Stimulated activated CD8-positive, alpha-beta memory T cell treated with anti-CD3 and anti-CD28 coated beads, Interleukin-7, amount 100 ng/mL, for 24 hours (primary cell): ENCODE data around the gene PRM3.

Experiments
- DNase-seq: peaks from one replicate; pipeline ENCODE4 v3.0.0-alpha.2; 2020; ENCODE audit warnings: low read depth

PRM3 gene, protein sequence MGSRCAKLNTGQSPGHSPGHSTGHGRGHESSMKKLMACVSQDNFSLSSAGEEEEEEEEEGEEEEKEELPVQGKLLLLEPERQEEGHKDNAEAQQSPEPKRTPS

DNA sequence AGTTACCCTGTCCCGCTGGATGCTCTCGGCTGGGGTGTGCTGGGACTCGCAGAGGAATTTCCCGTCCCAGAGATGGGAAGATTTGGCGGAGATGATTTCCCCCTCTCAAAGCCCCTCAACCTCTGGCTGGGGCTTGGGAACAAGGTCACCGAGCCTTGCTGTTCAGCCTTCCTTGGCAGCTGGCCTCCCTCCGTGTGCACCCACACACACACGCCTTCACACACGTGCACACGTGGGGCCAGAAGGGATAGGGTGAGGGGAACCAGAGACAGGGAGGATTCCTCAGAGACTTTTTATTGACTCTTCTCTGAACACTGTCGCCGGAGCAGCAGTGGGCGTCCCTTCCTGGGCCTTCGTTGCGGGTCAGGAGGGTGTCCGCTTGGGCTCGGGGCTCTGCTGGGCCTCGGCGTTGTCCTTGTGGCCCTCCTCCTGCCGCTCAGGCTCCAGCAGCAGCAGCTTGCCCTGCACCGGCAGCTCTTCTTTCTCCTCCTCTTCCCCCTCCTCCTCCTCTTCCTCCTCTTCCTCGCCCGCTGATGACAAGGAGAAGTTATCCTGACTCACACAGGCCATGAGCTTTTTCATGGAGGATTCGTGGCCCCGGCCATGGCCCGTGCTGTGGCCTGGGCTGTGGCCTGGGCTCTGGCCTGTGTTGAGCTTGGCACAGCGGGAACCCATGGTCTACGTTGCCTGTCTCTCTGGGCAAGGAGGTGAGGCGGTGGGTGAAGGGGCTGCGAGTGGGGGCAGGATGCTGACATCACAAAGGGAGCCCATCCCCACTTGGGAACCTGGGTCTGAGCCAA lies at the start of gene PRM3:
PRM3 (minus strand) TSS at position 709 of the 800 bp plus-strand sequence; CDS start at position 675, 34 bp downstream.
- no peak for DNase-seq

DNA sequence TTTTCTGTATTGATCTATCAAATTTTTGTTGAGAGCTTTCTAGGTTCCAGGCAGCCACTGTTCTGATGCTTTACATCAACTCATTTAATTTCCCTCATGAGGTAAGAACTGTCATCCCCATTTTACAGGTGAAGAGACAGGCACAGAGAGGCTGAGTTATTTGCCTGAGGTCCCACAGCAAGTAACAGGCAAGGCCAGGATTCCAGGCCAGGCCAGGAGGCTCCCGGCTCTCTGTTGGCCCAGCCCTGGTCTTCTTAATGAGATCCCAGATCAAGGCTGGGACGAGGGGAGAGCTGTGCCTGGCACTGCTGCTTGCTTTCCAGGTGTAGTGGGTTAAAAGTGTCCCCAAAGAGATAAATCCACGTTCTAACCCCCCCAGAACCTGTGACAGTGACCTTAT lies 49.4 kb upstream of the PRM3 start:
- DNase-seq, result no peak

DNA sequence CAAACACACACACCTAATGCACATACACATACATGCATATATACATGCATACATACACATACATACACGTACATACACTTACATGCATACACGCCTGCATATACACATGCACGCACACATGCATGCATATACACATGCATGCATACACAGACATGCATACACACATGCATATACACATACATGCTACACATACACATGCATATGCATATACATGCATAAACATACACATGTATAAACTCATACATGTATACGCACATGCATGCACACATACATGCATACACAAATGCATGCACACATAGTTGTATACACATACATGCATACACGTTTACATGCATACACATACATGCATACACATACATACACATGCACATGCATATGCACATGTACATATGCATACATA lies 48.2 kb upstream of the PRM3 start:
- no peak for DNase-seq

DNA sequence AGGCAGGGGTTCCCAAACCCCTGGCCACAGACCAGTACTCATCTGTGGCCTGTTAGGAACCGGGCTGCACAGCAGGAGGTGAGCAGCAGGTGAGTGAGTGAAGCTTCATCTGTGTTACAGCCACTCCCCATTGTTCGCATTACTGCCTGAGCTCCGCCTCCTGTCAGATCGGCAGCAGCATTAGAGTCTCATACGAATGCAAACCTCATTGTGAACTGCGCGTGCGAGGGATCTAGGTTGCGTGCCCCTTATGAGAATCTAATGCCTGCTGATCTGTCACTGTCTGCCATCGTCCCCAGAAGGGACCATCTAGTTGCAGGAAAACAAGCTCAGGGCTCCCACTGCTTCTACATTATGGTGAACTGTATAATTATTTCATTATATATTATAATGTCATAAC lies 46.7 kb upstream of the PRM3 start:
- no peak for DNase-seq

DNA sequence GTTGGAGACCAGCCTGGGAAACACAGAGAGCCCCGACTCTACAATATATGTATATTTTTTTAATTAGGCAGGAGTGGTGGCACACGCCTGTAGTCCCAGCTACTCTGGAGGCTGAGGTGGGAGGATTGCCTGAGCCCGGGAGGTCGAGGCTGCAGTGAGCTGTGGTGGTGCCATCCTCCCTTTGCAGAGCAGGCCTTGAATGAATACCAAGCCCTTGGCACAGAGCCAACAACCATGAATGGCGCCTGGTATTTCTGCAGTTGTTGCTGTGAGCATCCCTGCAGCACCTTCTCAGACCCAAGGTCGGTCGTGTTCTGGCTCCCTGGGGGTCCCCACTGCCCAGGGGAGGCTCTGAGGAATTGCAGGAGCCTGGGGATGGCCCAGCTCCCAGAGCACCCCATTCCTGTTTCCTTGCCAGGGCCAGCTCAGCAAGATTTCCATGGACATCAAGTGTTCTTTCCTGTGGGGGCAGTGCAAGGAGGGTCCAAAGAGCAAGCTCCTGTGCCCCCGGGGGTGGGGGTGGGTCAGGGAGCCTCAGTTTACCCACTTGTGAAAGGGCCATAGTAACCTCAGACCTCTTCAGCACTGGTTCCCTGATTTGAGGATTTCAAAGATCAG lies 46.2 kb upstream of the PRM3 start:
- DNase-seq, result no peak

DNA sequence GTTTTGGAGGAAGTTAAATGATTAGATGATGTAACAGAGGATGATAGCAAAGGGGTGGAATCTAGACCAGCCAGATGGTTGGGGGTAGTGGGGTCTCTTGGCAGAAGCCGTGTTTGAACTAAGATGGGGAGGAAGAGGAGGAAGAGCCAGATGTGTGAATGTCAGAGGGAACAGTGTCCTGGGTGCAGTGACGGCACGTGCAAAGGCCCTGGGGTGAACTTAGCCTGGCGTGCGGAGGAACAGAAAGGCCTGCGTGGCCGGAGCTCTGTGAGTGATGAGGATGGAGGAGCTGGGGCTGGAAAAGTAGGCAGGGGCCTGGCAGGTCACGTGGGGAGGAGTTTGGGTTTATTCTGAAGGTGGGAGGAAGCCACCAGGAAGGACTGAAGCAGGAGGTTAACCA lies 45.4 kb upstream of the PRM3 start:
- DNase-seq, result no peak

DNA sequence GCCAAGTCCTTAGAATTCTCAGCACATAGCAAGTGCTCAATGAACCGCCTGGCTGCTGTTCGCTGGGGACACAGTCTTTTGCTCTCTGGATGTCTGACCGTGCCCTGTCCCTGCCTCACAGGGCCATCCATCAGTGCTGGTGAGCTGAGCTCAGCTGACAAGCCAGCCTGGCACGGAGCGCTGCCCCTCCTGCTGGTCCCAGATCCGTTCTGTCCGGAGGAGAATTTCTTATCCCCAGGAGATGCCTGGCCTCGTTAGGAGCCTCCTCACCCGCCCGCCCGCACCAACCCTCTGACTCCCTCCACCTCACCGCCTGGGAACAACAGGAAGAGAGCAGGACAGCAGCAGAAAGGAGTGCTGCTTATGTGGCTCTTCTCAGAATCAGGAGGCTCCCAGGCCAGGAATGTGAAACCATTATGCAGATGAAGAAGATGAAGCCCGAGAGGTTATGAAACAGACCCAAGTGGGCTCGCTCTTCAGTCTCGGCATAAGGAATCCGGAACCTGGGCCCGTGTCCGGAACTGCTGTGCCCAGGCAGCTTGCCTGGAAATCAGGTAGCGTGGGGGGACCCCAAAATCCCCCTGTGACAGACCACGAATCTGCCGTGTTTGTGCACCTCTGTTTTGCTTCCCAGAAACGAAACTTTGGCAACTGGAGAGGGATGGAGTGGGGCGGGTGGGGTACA lies 43.0 kb upstream of the PRM3 start:
- DNase-seq, result no peak

DNA sequence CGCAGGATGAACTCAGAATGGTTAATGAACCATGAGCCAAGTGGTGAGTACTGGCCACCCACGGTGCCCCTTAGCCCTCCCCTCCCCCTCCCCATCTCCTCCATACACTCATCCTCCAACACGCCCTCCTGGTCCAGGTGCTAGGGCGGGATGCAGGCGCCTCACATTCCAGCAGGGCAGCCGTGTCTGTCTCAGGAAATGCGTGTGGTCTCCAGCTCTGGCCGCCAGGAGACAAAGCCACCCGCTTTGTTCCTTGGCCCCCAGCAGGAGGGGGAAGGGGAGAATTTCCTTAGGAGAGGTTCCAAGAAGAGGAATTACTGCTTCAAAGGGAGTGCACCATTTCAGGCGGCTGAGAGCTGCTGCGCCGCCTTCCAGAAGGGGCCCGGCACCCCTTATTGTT lies 42.1 kb upstream of the PRM3 start:
- no peak for DNase-seq

DNA sequence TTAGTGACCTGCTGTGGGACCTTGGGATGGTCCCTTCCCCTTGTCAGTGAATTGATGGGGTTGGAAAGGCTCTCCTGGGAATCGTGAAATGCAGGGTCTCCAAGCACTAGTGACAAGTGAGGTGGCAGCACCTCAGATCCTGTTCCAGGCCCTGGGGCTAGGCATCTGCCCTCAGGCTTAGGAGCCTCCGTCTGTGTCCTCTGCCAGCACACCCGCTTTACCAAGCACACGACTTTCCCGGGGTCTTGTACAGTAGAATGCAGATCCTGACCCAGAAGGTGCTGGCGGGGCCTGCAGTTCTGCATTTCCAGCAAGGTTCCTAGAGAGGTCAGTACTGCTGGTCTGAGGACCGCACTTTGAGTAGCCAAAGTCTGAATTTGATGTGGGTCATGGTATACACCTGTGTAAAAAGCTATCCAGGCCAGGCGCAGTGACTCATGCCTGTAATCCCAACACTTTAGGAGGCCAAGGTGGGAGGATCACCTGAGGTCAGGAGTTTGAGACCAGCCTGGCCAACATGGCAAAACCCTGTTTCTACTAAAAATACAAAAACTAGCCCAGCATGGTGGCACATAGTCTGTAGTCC lies 41.0 kb upstream of the PRM3 start:
- no peak for DNase-seq

DNA sequence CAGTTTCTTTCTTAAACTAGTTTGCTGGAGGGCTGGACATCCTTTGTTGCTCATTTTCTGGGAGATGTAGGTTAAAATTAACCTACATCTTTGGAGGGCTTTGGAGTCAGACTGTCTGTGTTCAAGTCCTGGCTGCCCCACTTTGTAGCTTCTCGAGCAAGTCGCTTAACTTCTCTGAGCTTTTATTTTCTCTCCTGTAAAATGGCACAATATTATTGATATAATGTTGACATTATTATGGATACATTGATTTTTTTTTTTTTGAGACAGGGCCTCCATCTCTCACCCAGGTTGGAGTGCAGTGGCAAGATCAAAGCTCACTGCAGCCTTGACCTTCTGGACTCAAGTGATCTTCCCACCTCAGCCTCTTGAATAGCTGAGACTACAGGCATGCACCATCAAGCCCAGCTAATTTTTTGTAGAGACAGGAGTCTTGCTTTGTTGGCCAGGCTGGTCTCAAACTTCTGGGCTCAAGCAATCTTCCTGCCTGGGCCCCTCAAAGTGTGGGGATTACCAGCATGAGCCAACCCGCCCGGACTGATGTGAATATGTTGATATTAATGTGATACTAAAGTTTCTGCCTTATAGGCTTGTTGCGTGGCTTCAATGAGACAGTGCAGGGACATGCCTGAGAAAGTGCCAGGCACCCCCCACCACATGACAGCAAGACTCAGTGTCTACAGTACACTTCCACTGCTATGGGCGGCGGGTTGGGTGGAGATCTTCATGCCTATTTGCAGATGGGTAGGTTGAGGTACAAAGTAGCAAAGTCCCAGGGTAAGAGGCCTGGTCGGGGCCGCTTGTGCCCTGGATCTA lies 40.3 kb upstream of the PRM3 start:
- no peak for DNase-seq

DNA sequence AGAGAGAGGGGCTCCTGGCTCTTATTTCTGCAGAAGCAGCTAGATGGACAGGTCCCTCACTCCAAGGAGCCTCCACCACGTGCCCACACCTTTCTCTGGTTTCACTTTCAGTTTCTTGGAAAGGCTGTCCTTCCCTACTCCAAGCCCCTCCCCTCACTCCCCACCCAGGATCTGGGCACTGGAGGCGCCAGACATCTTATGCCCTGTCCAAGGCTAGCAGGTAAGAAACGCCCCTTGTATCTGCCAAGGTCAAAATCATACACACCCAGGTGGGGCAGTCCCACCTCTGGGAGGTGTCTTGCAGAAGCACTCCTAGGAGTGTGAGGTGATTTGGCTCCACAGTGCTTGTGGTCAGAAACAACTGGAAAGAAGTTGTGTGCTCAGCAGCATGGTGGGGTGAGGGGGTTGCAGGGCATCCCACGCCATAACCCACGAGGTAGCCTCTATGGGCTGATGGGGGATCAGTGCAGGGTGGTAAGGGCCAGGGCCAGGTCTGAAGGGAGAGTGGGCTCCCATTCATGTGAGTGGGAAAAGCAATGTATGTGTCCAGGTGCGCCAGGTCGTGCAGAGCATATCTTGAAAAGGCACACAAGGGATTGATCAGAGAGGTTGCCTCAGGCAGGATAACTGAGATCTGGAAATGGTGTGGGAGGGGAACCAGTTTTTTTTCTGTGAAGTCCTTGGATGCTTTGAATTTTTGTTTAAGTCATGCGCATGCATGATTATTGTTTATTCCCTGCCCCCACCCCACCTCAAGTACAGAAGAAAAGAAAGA lies 39.5 kb upstream of the PRM3 start:
- DNase-seq, result no peak

DNA sequence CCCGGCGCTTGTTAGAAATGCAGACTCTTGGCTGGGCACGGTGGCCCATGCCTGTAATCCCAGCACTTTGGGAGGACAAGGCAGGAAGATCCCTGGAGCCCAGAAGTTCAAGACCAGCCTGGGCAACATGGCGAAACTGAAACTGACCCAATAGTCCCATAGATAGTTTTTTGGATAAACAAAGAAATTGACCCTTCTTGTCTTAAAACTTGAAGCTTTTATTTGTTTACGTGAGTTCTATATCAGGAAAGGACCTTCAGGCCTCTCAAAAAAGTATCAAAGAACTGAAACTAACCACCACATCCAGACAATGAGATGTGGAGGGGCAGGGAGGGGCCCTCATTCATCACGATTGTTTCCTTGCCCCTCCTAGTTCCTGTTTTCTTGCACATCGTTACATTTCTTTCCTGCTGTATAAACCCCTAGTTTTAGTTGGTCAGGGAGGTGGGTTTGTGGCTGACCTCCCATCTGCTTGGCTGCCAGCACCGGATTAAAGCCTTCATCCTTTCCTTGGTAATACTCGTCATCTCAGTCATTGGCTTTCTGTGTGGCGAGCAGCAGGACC lies 37.6 kb upstream of the PRM3 start:
- no peak for DNase-seq

DNA sequence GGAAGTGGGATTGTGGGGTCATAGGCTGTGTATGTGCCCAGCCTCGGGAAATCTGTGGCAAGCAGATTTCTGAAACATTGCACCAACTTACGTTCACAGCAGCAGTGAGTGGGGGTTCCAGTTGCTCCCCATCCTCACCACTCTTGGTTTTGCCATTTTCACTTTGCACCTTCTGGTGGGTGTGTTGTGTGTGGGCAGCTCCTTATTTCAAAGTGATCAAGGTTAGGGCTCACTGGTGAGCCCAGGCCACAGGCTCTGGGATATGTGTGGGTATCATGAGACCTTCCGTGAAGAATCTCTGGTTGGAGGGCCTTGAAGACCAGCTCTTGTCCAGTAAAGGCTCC lies 37.2 kb upstream of the PRM3 start:
- no peak for DNase-seq

DNA sequence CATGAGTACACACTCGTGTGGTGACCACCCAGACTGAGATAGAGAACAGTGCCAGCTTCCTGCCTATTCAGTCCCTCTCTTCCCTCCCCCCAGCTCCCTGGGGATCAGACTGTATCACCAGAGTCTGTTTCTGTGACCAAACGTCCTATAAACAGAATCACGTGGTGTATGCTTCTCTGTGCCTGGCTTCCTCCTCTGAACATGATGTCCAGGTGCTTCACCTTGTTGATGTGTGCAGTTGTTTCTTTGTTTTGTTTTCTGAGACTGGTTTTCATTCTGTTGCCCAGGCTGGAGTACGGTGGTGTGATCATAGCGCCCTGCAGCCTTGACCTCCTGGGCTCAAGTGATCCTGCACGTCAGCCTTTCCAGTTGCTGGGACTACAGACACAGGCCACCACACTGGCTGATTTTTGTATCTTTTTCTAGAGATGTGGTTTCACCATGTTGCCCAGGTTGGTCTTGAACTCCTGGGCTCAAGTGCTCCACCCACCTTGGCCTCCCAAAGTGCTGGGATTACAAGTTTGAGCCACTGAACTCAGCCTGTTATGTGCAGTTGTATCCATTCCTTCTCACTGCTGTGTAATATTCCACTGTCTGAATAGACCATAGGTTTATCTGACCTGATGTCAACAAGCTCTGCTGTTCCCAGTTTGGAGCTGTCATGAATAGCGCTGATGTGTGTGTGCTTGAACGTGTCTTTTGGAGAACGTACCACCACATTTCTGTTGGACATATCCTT lies 36.6 kb upstream of the PRM3 start:
- DNase-seq, result no peak

DNA sequence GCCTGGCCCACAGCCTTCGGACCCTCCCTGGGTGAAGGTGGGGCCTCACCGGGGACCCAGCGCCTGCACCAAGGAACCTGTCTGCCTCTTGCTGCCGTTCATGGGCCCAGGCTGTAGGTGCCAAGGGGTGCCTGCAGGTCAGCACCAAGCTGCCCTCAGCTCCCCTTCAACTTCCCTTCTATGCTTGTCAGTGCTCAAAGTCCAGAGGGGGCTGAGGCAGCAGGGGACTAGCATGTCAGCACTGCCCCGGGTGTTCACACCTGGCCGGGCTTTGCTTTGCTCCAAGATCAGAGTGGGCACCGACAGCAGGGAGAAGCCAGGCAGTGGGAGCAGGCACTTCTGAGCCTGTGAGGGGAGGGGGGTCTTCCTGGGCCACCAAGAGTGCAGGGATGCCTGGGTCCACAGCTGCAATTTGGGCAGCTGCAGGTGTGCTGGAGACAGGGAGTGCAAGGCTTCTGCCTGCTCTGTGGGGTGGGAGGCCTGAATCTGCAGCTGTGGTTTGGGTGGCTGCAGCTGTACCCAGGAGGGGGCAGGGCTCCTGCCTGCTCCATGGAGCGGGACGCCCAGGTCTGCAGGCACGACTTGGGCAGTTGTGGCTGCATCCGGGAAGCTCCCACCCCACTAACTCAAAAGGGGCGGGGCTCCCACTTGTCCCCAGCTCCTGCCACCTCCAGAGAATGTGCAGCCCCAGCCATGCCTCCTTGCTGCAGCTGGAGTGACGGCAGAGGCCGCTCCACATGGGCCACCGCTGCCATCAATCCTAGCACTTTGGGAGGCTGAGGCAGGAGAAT lies 35.3 kb upstream of the PRM3 start:
- no peak for DNase-seq

DNA sequence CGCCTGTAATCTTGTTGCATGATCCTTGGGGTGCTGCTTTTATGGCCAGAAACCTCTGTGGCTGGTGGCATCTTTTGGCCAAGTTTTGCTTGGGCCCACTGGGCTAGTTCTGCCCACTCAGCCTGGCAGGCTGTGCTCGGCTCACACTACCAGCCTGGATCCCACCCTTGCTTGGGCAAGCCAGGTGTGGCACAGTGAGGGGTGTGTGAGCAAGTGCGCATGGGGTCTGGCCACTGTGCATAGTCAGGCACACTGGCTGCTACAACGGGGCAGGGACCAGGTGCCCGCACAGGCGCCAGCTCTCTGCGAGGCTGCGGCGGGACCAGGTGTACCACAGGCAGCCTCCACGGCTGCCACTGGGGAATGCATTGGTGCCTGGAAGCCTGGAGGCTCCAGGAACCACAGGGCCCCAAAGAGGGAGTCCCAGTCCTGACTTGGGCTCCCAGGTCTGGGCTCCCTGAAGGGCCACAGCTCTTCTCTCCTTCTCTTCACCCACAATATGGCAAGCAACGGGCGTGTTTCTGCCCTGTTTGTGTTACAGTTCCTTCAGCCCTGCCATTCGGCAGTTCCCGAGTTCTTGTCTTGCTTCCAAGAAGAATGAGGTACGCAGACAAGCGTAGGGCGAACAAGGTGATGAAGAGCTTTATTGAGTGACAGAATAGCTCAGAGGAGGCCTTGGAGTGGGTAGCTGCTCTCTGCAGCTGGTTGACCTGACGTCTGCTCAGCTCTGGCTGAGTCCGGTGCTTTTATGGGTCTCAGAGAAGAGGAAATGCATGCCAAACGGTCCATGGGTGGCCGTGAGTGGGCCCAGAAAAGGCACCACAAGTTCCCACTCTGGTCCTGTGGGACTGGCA lies 34.4 kb upstream of the PRM3 start:
- DNase-seq, result no peak

DNA sequence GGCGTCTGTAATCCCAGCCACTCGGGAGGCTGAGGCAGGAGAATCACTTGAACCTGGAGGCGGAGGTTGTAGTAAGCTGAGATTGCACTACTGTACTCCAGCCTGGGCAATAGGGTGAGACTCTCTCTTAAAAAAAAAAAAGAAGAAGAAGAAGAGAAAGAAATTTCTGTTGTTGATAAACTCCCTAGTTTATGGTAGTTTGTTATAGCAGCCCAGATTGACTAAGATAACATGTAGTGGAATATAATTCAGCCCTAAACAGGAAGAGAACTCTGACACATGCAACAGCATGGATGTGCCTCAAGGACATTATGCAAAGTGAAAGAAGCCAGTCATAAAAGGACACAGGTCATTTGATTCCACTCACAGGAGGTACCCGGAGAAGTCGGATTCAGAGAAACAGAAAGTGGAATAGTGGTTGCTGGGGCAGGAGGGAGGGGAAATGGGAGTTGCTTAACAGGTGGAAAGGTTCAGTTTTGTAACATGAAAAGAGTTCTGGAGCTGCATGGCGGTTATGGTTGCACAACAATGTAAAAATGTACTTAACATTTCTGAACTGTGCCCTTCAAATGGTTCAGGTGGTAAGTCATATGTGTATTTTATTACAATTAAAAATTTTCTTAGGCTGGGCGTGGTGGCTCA lies 33.7 kb upstream of the PRM3 start:
- no peak for DNase-seq

DNA sequence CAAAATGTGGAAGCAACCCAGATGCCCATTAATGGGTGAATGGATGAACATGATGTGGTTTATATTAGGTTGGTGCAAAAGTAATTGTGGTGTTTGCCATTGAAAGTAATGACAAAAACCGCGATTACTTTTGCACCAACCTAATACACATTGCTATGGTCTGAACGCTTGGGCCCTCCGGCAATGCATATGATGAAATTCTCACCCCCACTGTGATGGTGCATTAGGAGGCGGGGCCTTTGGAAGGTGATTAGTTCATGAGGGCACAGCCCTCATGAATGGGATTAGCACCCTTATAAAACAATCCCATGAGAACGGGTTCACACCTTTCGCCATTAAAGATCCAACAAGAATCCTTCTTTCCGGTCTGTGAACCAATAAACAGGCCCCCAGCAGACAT lies 33.0 kb upstream of the PRM3 start:
- DNase-seq, result no peak
